ENCODE measurements around the gene MYBPC2. TPM values are rescaled to one million over a fixed set of nuclear protein-coding genes. Genes with fewer than 3 reads are reported as not detected.

The MYBPC2 gene
- total RNA-seq, 1 experiment from 2014 or later: 0.18 TPM

GRCh38 chr19:50477751-50478515 lies 45.2 kb downstream of the MYBPC2 start:
- Histone ChIP-seq H3K4me3 (ENCODE audit: low read depth in 2 of 2, low read length in 2 of 2) (peak overlapping the region in 1 of 2 experiments; percentile 81; a peak in 1 of 4 replicates), H3K36me3 (ENCODE audit: control insufficient read depth, insufficient read depth, low read length) (no peaks in the 10 kb centered on the region), H3K27me3 (ENCODE audit: control insufficient read depth, insufficient read depth, low read length) (no peaks in the 10 kb centered on the region), H3K4me1 (ENCODE audit: control insufficient read depth, insufficient read depth, low read length) (no peaks in the 10 kb centered on the region), H3K27ac (ENCODE audit: low read length) (no peak overlapping the region), H3K9me3 (ENCODE audit: control insufficient read depth, insufficient read depth, low read depth, low read length) (no peaks in the 10 kb centered on the region)
- BruUV-seq (replicated peaks): no TSS peak
- intact Hi-C loops (cut with micrococcal nuclease; ENCODE audit: unreplicated experiment): no loop called here
- DNase-seq (ENCODE audit: low read depth, low spot score) (no peak), ATAC-seq (no peak)
- POLR2A ChIA-PET: no interaction called here
- CTCF ChIA-PET: no interaction called here
- in situ Hi-C loops (cut with HindIII; ENCODE audit: low pct_unique_long_range_greater_than_20kb, low sequenced_read_pairs): no loop called here
- no peak for TF ChIP-seq TCF7L2 (IDR thresholded peaks at IDR 0.05; ENCODE audit: low read depth, low read length)
- TF ChIP-seq CTCF (IDR thresholded peaks at IDR 0.05): no peak
- no peak for TF ChIP-seq REST (IDR thresholded peaks at IDR 0.05; ENCODE audit: insufficient read depth in 1 of 2, low read depth in 2 of 2, low read length in 1 of 2)
- no peak for TF ChIP-seq SIN3A (IDR thresholded peaks at IDR 0.05; ENCODE audit: borderline replicate concordance, insufficient read depth, low read depth, low read length)
- no peak for TF ChIP-seq POLR2AphosphoS5 (IDR thresholded peaks at IDR 0.05; ENCODE audit: low read depth, low read length)

- ATAC-seq (peak; percentile 79), DNase-seq (ENCODE audit: low read depth, low spot score) (no peak)
- TF ChIP-seq TCF7L2 (IDR thresholded peaks at IDR 0.05; ENCODE audit: low read depth, low read length) (no peak), SIN3A (IDR thresholded peaks at IDR 0.05; ENCODE audit: borderline replicate concordance, insufficient read depth, low read depth, low read length) (no peak), POLR2AphosphoS5 (IDR thresholded peaks at IDR 0.05; ENCODE audit: low read depth, low read length) (no peak), CTCF (IDR thresholded peaks at IDR 0.05) (peak; percentile 89), REST (IDR thresholded peaks at IDR 0.05; ENCODE audit: insufficient read depth in 1 of 2, low read depth in 2 of 2, low read length in 1 of 2) (no peak)
- in situ Hi-C loops (cut with HindIII; ENCODE audit: low pct_unique_long_range_greater_than_20kb, low sequenced_read_pairs) (no loop called here), intact Hi-C loops (cut with micrococcal nuclease; ENCODE audit: unreplicated experiment) (no loop called here)
- Histone ChIP-seq H3K27ac (ENCODE audit: low read length) (no peak overlapping the region), H3K4me3 (ENCODE audit: low read depth in 2 of 2, low read length in 2 of 2) (no peak overlapping the region), H3K9me3 (ENCODE audit: control insufficient read depth, insufficient read depth, low read depth, low read length) (no peaks in the 10 kb centered on the region), H3K36me3 (ENCODE audit: control insufficient read depth, insufficient read depth, low read length) (no peaks in the 10 kb centered on the region), H3K27me3 (ENCODE audit: control insufficient read depth, insufficient read depth, low read length) (no peaks in the 10 kb centered on the region), H3K4me1 (ENCODE audit: control insufficient read depth, insufficient read depth, low read length) (no peaks in the 10 kb centered on the region)
- ChIA-PET POLR2A (no interaction called here), CTCF (interaction anchor here (0.5 to 1.0 kb wide), 2 partner anchors 72 to 110 kb away, joined by 4 to 10 read pairs; no protein-coding TSS in a partner anchor)
- no TSS peak for BruUV-seq (replicated peaks)
Measured at GRCh38 chr19:50478901-50479715, 46.4 kb downstream of the MYBPC2 start.
